Bone marrow (tissue), 2 donors: ENCODE results near the gene OVOL2.
"Not testable (repeated sequence)": the region's sequence is repeated elsewhere in the genome, so short reads cannot be mapped to it uniquely, and the experiment has no call there.

ENCODE experiments used
- DNase-seq, 2 donors: peaks; one replicate each; lab custom pipeline; 2025; lab: John Stamatoyannopoulos, UW

OVOL2 gene

GRCh38 chr20:18057994-18058349 lies 256 bp upstream of the OVOL2 start:
- no peak for DNase-seq

GRCh38 chr20:18056174-18057100 lies 1.3 kb downstream of the OVOL2 start:
- DNase-seq: no peak

GRCh38 chr20:18055261-18055660 lies 2.5 kb downstream of the OVOL2 start:
- no peak for DNase-seq

DNA sequence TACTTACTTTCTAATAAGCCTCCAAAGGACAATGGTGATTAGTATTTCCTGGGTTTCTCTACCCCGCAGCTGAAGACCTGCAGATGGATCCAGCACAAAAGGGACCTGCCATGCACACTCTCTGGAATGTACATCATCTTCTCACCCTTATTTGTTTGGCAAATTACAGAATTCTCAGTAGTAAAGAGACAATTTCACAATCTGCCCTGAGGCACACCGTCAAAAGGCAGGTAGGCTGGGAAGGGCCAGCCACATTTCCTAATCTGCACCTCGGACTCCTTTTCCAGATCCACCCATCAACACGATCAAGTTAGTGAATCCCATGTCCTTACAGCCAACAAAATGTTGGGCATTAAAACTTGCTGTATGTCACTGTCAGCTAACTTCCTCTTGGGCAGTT lies 4.9 kb downstream of the OVOL2 start:
- no peak for DNase-seq

DNA sequence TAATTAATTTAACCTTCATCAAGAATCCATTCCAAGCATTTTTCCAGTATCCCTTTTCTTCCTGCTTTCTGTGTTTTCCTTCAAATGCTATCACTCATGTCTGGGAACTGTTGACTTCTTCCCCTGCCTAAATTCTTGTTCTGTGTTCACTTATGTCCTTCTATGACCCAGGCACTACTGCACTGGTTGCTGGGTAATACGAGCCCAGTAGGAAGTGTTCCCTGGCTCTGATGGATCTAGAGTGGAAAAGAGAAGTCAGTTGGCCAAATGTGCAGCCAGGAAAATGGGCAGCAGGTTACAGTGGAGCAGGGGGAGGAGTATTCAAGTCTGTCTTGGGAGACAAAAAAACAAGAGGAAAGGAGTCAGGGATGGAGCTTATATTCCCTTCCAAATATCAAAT lies 7.1 kb downstream of the OVOL2 start:
- no peak for DNase-seq

- DNase-seq: no peak
Observed at GRCh38 chr20:18048176-18048575, 9.5 kb downstream of the OVOL2 start.

DNA sequence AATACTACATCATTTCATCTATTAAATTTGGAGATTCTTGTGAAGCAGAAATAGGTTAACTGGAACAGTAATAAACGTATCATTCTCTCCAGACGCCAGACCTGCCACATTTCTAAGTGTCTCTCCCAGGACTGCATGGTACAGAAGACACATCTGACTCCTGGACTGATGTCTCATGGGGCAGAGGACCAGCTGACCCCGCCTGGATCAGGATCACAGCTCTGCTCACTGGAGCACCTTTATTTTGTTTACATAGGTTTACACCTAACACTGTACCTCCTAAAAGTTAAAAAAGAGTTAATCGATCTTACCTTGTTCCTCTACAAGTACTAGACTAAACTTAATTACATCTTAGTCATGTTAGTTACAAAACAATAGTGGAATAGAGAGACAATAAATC lies 11.2 kb downstream of the OVOL2 start:
- no peak for DNase-seq

GRCh38 chr20:18042229-18042628 lies 15.5 kb downstream of the OVOL2 start:
- DNase-seq: no peak

GRCh38 chr20:18041462-18041861 lies 16.3 kb downstream of the OVOL2 start:
- DNase-seq: no peak

DNA sequence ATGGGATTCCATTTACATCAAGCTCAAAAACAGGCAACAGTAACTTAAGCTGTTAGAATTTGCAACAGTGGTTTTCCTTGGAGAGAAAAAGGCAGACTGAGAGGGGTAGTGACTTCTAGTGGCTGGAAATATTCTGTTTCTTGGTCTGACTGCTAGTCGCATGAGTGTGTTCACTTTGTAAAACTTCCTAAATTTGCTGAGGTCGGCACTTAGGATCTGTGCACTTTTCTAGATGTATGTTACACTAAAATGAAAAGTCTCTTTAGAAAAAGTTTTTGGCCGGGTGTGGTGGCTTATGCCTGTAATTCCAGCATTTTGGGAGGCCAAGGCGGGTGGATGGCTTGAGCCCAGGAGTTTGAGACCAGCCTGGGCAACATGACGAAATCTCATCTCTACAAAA lies 18.7 kb downstream of the OVOL2 start:
- no peak for DNase-seq

- DNase-seq: no peak
Observed at GRCh38 chr20:18034039-18034438, 23.7 kb downstream of the OVOL2 start.

DNA sequence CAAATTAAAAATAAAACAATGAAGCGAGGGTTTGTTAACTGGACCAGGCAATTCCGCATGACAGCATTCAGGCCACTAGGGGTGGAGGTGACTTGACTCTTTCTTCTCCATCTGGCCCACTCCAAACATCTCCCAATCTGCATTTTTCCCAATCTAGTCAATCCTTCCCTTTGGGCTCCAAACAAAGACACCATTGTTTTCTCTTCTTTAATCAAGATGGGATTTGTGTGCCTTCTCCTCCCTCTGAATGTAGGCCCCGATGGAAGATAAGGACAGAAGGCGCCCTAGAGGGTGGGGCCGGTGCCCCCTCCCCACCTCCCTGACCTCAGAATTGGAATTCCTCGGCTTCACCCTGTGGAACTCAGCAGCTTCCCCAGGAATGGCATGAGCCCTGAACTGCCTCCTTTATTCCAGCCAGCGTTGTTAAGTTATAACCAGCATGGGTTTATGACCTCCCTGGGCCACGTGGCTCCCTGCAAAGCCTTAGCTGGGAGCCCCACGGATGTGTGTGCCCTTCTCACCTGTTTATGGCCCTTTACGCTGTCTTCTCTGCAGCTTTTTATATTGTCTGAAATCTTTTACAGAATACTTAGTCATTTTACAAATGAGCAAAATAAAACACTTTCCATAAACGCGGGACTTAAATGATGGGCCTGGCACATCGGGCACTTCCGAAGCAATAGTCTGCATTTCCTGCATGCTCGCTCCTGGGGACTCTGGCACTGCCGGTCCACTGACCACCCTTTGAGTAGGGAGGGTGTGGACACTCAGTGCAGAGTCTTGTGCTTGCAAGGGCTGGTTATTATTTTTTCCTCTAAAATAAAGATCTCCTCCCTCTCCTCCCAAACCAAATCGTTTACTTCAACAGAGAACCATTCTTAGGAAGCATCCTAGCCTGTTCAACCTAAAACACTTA lies 24.5 kb downstream of the OVOL2 start:
- DNase-seq: no peak

- DNase-seq: no peak
Observed at GRCh38 chr20:18031888-18032509, 25.7 kb downstream of the OVOL2 start.

- no peak for DNase-seq
Observed at GRCh38 chr20:18031050-18031449, 26.7 kb downstream of the OVOL2 start.

- no peak for DNase-seq
Observed at GRCh38 chr20:18030020-18030419, 27.7 kb downstream of the OVOL2 start.

- not testable (repeated sequence) for DNase-seq
Observed at GRCh38 chr20:18027011-18027410, 30.7 kb downstream of the OVOL2 start.

DNA sequence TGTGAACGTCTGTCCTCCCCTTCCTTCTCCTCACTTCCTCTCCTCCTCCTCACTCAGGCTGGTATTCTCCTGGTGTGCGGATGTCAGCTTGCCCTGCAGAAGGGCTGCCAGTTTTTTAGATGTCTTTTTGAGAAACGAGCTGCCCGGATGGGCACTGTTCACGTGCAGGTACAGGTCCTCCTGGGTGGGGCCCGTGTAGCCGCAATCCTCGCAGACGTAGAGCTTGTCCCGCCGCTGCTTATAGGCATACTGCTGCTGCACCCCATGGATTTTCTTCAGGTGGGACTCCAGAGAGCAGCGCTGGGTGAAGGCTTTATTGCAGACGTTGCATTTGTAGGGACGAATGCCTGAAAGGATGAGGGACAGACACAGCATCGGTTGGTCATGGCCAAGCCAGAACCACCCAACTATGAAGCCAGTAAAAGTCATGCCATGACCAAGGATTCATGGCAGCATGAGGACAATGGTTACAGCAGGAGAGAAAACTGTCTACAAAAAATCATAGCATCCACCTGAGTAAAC lies 33.0 kb downstream of the OVOL2 start:
- DNase-seq: no peak

GRCh38 chr20:18020931-18021330 lies 36.8 kb downstream of the OVOL2 start:
- no peak for DNase-seq

DNA sequence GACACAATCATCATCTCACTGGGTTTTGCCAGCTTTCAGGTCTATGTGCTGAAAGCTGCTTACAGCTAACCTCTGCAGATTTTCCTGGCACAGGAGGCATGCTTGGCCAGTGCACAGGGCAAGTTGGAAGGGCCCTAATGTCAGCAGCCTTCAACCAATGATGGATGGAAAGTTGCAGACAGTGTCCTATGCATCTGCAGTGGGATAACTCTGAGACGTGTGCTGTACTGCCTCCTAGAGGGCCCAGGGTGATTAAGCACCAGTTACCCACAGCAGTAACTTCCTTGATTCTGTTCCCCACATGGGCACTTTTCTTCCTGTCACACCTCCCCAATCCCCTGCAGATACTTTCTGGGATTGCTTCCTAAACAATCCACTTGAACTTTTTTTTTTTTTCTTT lies 38.6 kb downstream of the OVOL2 start:
- no peak for DNase-seq

DNA sequence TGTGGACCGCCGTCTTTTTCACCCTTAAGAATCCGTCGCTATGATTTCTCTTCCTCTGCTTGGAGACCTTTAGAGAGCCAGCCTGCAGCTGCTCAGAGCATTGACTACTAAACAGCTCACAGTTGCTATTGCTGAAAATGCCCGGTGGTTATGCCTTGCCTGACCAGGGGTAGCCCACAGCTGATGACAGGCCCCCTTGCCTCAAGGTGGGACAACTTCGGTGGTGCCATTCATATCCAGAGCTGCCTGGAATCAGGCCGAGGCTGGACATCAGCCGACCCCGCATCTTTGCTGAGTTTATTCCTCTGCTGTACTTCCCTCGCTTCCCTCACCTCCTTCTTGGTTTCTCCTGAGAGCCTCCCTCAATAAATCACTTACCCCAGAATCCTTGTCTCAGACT lies 39.6 kb downstream of the OVOL2 start:
- no peak for DNase-seq

DNA sequence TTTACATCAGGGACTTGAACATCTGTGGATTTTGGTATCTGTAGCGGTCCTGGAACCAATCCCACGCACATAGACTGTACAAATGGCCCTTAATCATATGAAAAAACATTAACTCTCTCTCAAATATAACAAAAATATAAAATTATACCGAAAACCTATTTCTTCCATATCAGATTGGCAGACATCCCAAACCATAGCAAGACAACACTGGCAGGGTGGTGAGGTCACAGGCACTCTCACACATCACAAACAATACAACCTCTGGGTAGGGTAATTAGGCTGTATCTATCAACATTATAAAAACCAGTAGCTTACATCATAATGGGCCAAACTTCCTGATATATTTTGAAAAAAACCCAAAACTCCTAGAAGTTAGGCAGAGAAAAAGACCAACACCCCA lies 40.9 kb downstream of the OVOL2 start:
- no peak for DNase-seq

- no peak for DNase-seq
Observed at GRCh38 chr20:18014411-18014810, 43.3 kb downstream of the OVOL2 start.
